ENCODE measurements around the gene MKRN2.
"Not testable (repeated sequence)": the region's sequence is repeated elsewhere in the genome, so short reads cannot be mapped to it uniquely, and the experiment has no call there.

Gene MKRN2

DNA sequence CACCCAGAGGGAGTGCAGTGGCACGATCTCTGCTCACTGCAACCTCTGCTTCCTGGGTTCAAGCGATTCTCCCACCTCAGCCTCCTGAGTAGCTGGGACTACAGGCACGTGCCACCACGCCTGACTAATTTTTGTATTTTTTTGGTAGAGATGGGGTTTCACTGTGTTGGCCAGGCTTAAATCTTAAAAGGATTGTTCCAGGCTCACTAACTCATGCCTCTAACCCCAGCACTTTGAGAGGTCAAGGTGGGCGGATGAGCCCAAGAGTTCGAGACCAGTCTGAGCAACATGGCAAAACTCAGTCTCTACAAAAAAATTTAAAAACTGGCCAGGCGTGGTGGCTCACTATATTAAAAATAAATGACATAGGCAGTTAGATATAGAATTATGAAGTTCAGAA lies 74.0 kb downstream of the MKRN2 start:
- not testable (repeated sequence) for DNase-seq (ENCODE audit: low read depth in 2 of 2)

GRCh38 chr3:12632523-12632922 lies 75.6 kb downstream of the MKRN2 start:
- DNase-seq (ENCODE audit: low read depth in 2 of 2), result no peak

- no peak for DNase-seq (ENCODE audit: low read depth in 2 of 2)
Measured at GRCh38 chr3:12633108-12633507, 76.2 kb downstream of the MKRN2 start.

All from activated CD4-positive, alpha-beta T cell treated with anti-CD3 and anti-CD28 coated beads for 24 hours (primary cell).